HepG2 (cell line): ENCODE measurements around the gene RSKR. TPM values are rescaled to one million over a fixed set of nuclear protein-coding genes. Genes with fewer than 3 reads are reported as not detected.
A peak's percentile ranks its signal among the peaks of the same experiment; 100 is the strongest.

Experiments
- ATAD3A ChIP-seq: sonication (generic); formaldehyde crosslinking; IDR thresholded peaks from 2 replicates; pipeline ENCODE4 v1.4.0; 2020; ENCODE audit warnings: missing genetic modification reagents
- CHD2 ChIP-seq: IDR thresholded peaks from 2 replicates; pipeline ENCODE4 v1.6.1; 2011; ENCODE audit warnings: low read depth, low read length, improper control_type of control experiment
- HDAC1 ChIP-seq: sonication (generic); formaldehyde crosslinking; IDR thresholded peaks from 2 replicates; pipeline ENCODE4 v1.5.1; 2020; ENCODE audit warnings: mild to moderate bottlenecking, missing genetic modification reagents
- KLF11 ChIP-seq: IDR thresholded peaks from 2 replicates; pipeline ENCODE4 v1.6.1; 2016; ENCODE audit warnings: missing compliant biosample characterization
- KLF16 ChIP-seq, 2 experiments: sonication (generic) in 1 of 2; formaldehyde crosslinking in 1 of 2; IDR thresholded peaks; 2 replicates each; pipeline versions ENCODE4 v1.6.1 to v1.8.0; 2016 to 2023; ENCODE audit warnings: missing genetic modification reagents in 2 of 2, missing compliant biosample characterization in 1 of 2
- MED8 ChIP-seq: sonication (generic); formaldehyde crosslinking; IDR thresholded peaks from 2 replicates; pipeline ENCODE4 v1.8.1; 2023; ENCODE audit warnings: mild to moderate bottlenecking, missing genetic modification reagents; ENCODE audit not compliant: insufficient replicate concordance
- NBN ChIP-seq: fragments of 450-650 bp; conservative IDR thresholded peaks from 2 replicates; pipeline ENCODE4 v1.6.1; 2017
- NFKBIZ ChIP-seq: IDR thresholded peaks from 2 replicates; pipeline ENCODE4 v1.6.1; 2018; ENCODE audit warnings: missing genetic modification reagents, missing compliant biosample characterization
- PTBP1 ChIP-seq: fragments of 200-400 bp; formaldehyde crosslinking; IDR thresholded peaks from 2 replicates; pipeline ENCODE4 v1.6.1; 2018; ENCODE audit warnings: low read length, low read depth; ENCODE audit not compliant: poor library complexity, severe bottlenecking
- SNAI1 ChIP-seq: sonication (generic); formaldehyde crosslinking; IDR thresholded peaks from 2 replicates; pipeline ENCODE4 v1.5.0; 2020; ENCODE audit warnings: mild to moderate bottlenecking, missing genetic modification reagents, borderline replicate concordance
- SOX5 ChIP-seq: IDR thresholded peaks from 2 replicates; pipeline ENCODE4 v1.6.1; 2016; ENCODE audit warnings: borderline replicate concordance
- SOX6 ChIP-seq, 2 experiments: fragments of 450-650 bp in 1 of 2; sonication (generic) in 1 of 2; formaldehyde crosslinking in 1 of 2; IDR thresholded peaks; 2 replicates each; pipeline versions ENCODE4 v1.4.0 to v1.6.1; 2017 to 2020; ENCODE audit warnings: antibody characterized with exemption in 1 of 2, mild to moderate bottlenecking in 1 of 2, missing genetic modification reagents in 1 of 2
- SP5 ChIP-seq: IDR thresholded peaks from 2 replicates; pipeline ENCODE4 v1.6.1; 2016; ENCODE audit warnings: low read depth, borderline replicate concordance
- TBX3 ChIP-seq: fragments of 450-650 bp; IDR thresholded peaks from 2 replicates; pipeline ENCODE4 v1.6.1; 2017; ENCODE audit warnings: antibody characterized with exemption, mild to moderate bottlenecking, inconsistent platforms, borderline replicate concordance
- ZKSCAN1 ChIP-seq: fragments of 150-350 bp; IDR thresholded peaks from 2 replicates; pipeline ENCODE4 v1.6.1; 2014; ENCODE audit warnings: low read length
- ZNF138 ChIP-seq: sonication (generic); formaldehyde crosslinking; IDR thresholded peaks from 2 replicates; pipeline ENCODE4 v1.5.0; 2020; ENCODE audit warnings: mild to moderate bottlenecking, low read depth, missing genetic modification reagents
- ZNF224 ChIP-seq: sonication (generic); formaldehyde crosslinking; IDR thresholded peaks from 2 replicates; pipeline ENCODE4 v1.5.0; 2020; ENCODE audit warnings: mild to moderate bottlenecking, missing genetic modification reagents
- ZNF274 ChIP-seq: sonication (generic); formaldehyde crosslinking; IDR thresholded peaks from 2 replicates; pipeline ENCODE4 v1.5.1; 2020; ENCODE audit warnings: mild to moderate bottlenecking, missing genetic modification reagents
- ZNF484 ChIP-seq: sonication (generic); formaldehyde crosslinking; IDR thresholded peaks from 2 replicates; pipeline ENCODE4 v1.5.1; 2020; ENCODE audit warnings: mild to moderate bottlenecking, low read depth, missing genetic modification reagents, borderline replicate concordance
- ZNF879 ChIP-seq: sonication (generic); formaldehyde crosslinking; IDR thresholded peaks from 2 replicates; pipeline ENCODE4 v1.8.1; 2023; ENCODE audit warnings: missing genetic modification reagents
- polyA plus RNA-seq, 8 experiments: library from polyadenylated mRNA; depleted of rRNA in 3 of 8; stranded (reverse) in 7 of 8; unstranded in 1 of 8; fragments of >200 nt; fragmentation: Illumina TruSeq in 4 of 8; extraction: Trizol in 4 of 8; gene quantifications; 2 replicates each; pipeline versions ENCODE4 v1.2.1 to v1.2.3, GENCODE V29; 2011 to 2016; ENCODE audit warnings: low read depth in 4 of 8, missing spikeins in 1 of 8, mixed read lengths in 1 of 8; ENCODE audit not compliant: insufficient read depth in 1 of 8
- total RNA-seq, 5 experiments: library from RNA; depleted of rRNA; stranded (reverse); fragments of >200 nt; fragmentation: Illumina TruSeq; extraction: Trizol; gene quantifications; 2 replicates each; pipeline ENCODE4 v1.2.3, GENCODE V29; 2016; ENCODE audit warnings: low read depth in 1 of 5
- TF ChIP-seq, protein P1 (sequence below): sonication (generic); formaldehyde crosslinking; IDR thresholded peaks from 2 replicates; pipeline ENCODE4 v1.8.0; 2022; ENCODE audit warnings: missing genetic modification reagents, low read depth, mild to moderate bottlenecking, borderline replicate concordance
- TF ChIP-seq, protein P2 (sequence below): sonication (generic); formaldehyde crosslinking; IDR thresholded peaks from 2 replicates; pipeline ENCODE4 v1.4.0; 2020; ENCODE audit warnings: missing genetic modification reagents, low read depth, mild to moderate bottlenecking, borderline replicate concordance
- TF ChIP-seq, protein P3 (sequence below): IDR thresholded peaks from 2 replicates; pipeline ENCODE4 v1.6.1; 2016; ENCODE audit warnings: low read depth
- TF ChIP-seq, protein P4 (sequence below): sonication (generic); IDR thresholded peaks from 2 replicates; pipeline ENCODE4 v1.6.1; 2016; ENCODE audit warnings: low read depth, borderline replicate concordance
- TF ChIP-seq, protein P5 (sequence below): sonication (generic); formaldehyde crosslinking; IDR thresholded peaks from 2 replicates; pipeline ENCODE4 v1.8.0; 2022; ENCODE audit warnings: mild to moderate bottlenecking, missing genetic modification reagents, moderate library complexity
- TF ChIP-seq, protein P6 (sequence below): sonication (generic); formaldehyde crosslinking; IDR thresholded peaks from 2 replicates; pipeline ENCODE4 v1.8.0; 2022; ENCODE audit warnings: missing genetic modification reagents, mild to moderate bottlenecking, inconsistent platforms, borderline replicate concordance

Gene RSKR
- total and polyA plus RNA-seq, 2 of the 13 experiments (the other 11 are each of a cell fraction or from before 2014, with no cell fraction given), result 5.0 to 10.4 TPM

DNA sequence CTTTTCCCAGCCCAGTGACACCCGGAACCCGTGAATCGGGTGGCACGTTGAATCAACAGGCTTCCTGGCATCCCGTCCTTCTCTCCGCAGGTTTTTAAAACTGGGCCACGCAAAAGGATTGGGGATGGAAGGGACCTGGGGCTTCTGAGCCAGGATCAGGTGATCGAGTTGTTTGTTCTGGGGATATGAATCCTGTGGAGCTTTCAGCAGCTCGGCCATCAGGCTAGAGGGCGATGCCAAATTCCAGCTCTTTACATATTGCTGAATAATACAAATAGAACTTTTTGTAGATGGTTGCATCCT, 48.5 kb upstream of the RSKR start (continued):
- no peak for TF ChIP-seq TBX3
- 0 out of 4 replicates have a peak, but pooled peaks of 1 of the 2 experiments have one; percentile 5 for TF ChIP-seq KLF16 (CRISPR knock-in tag; IDR thresholded peaks at IDR 0.05)
- TF ChIP-seq, protein P1, sequence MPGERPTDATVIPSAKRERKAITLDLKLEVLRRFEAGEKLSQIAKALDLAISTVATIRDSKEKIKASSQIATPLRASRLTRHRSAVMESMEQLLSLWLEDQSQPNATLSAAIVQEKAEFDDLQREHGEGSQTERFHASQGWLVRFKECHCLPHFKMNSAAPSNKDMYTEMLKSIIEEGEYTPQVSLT (CRISPR knock-in tag), result no peak
- TF ChIP-seq, protein P2, sequence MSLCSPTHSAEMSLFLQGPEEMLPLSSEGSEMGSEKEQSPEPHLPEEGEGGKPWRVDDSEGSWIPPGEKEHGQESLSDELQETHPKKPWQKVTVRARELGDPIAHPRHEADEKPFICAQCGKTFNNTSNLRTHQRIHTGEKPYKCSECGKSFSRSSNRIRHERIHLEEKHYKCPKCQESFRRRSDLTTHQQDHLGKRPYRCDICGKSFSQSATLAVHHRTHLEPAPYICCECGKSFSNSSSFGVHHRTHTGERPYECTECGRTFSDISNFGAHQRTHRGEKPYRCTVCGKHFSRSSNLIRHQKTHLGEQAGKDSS (CRISPR knock-in tag), result no peak
- TF ChIP-seq, protein P3, sequence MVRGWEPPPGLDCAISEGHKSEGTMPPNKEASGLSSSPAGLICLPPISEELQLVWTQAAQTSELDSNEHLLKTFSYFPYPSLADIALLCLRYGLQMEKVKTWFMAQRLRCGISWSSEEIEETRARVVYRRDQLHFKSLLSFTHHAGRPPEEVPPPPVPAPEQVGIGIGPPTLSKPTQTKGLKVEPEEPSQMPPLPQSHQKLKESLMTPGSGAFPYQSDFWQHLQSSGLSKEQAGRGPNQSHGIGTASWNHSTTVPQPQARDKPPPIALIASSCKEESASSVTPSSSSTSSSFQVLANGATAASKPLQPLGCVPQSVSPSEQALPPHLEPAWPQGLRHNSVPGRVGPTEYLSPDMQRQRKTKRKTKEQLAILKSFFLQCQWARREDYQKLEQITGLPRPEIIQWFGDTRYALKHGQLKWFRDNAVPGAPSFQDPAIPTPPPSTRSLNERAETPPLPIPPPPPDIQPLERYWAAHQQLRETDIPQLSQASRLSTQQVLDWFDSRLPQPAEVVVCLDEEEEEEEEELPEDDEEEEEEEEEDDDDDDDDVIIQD, result no peak
- TF ChIP-seq, protein P4, sequence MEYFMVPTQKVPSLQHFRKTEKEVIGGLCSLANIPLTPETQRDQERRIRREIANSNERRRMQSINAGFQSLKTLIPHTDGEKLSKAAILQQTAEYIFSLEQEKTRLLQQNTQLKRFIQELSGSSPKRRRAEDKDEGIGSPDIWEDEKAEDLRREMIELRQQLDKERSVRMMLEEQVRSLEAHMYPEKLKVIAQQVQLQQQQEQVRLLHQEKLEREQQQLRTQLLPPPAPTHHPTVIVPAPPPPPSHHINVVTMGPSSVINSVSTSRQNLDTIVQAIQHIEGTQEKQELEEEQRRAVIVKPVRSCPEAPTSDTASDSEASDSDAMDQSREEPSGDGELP, result peak; percentile 37
- TF ChIP-seq SOX5 (CRISPR knock-in tag), result peak; percentile 2; the same call in 1 of the 2 replicates
- no peak for TF ChIP-seq ZNF484 (CRISPR knock-in tag)
- no peak for TF ChIP-seq CHD2
- TF ChIP-seq ZNF138 (CRISPR knock-in tag), result no peak
- TF ChIP-seq HDAC1, result no peak
- TF ChIP-seq SNAI1 (CRISPR knock-in tag), result 0 out of 2 replicates have a peak, but pooled peaks have one; percentile 23
- no peak for TF ChIP-seq NFKBIZ (CRISPR knock-in tag)
- no peak for TF ChIP-seq ATAD3A (CRISPR knock-in tag)
- TF ChIP-seq PTBP1, result no peak
- TF ChIP-seq ZNF274 (CRISPR knock-in tag), result no peak
- TF ChIP-seq, protein P5, sequence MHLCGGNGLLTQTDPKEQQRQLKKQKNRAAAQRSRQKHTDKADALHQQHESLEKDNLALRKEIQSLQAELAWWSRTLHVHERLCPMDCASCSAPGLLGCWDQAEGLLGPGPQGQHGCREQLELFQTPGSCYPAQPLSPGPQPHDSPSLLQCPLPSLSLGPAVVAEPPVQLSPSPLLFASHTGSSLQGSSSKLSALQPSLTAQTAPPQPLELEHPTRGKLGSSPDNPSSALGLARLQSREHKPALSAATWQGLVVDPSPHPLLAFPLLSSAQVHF (CRISPR knock-in tag), result no peak
- TF ChIP-seq MED8 (CRISPR knock-in tag), result no peak
- no peak for TF ChIP-seq NBN
- TF ChIP-seq SP5 (CRISPR knock-in tag), result no peak
- TF ChIP-seq KLF11 (CRISPR knock-in tag), result no peak
- 0 out of 2 replicates have a peak, but pooled peaks have one; percentile 17 for TF ChIP-seq ZNF879
- TF ChIP-seq, protein P6, sequence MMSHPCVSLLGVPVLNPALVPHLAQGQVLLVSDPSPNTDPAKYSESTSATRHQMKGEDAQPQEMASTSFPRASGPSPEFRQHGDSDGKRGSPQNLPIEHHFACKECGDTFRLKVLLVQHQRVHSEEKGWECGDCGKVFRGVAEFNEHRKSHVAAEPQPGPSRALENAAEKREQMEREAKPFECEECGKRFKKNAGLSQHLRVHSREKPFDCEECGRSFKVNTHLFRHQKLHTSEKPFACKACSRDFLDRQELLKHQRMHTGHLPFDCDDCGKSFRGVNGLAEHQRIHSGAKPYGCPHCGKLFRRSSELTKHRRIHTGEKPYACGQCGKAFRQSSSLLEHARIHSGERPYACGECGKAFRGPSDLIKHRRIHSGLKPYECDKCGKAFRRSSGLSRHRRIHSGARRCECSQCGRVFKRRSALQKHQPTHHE (CRISPR knock-in tag), result 0 out of 2 replicates have a peak, but pooled peaks have one; percentile 38
- no peak for TF ChIP-seq ZKSCAN1
- TF ChIP-seq ZNF224, result no peak
- TF ChIP-seq SOX6 (IDR thresholded peaks at IDR 0.05), result no peak
- no peak for TF ChIP-seq SOX6 (CRISPR knock-in tag; IDR thresholded peaks at IDR 0.05)
